Ectodermal cell (in vitro differentiated cells): ENCODE data around the gene HPCA.
A peak's percentile ranks its signal among the peaks of the same experiment; 100 is the strongest.

Experiments
- H3K27ac ChIP-seq: 2 replicates; pipeline ENCODE4 v1.7.0; 2013; ENCODE audit warnings: mild to moderate bottlenecking, low read depth, low read length; ENCODE audit not compliant: insufficient read depth, poor library complexity, severe bottlenecking
- H3K27me3 ChIP-seq: 2 replicates; pipeline ENCODE4 v1.7.0; 2013; ENCODE audit warnings: mild to moderate bottlenecking, low read length; ENCODE audit not compliant: insufficient read depth, control insufficient read depth, poor library complexity, severe bottlenecking
- H3K36me3 ChIP-seq: one replicate; pipeline ENCODE4 v1.7.0; 2013; ENCODE audit warnings: low read length; ENCODE audit not compliant: control insufficient read depth, insufficient read depth
- H3K4me1 ChIP-seq: one replicate; pipeline ENCODE4 v1.7.0; 2013; ENCODE audit warnings: low read length; ENCODE audit not compliant: control insufficient read depth, insufficient read depth
- H3K4me3 ChIP-seq: 2 replicates; pipeline ENCODE4 v1.7.0; 2013; ENCODE audit warnings: low read depth, low read length, control low read depth; ENCODE audit not compliant: insufficient read depth
- H3K9me3 ChIP-seq: 2 replicates; pipeline ENCODE4 v1.7.0; 2013; ENCODE audit warnings: mild to moderate bottlenecking, low read length, moderate library complexity; ENCODE audit not compliant: control insufficient read depth
- WGBS, 2 experiments: methylation state at CpG; one replicate each; pipeline ENCODE4 v1.1.7; 2013; ENCODE audit warnings: missing lambda C conversion rate in 2 of 2; 5-methylcytosine and 5-hydroxymethylcytosine counted together

Gene HPCA

GRCh38 chr1:32889731-32890278 lies 3.5 kb downstream of the HPCA start:
- Histone ChIP-seq H3K9me3 (no peaks in the 10 kb centered on the region), H3K4me1 (peaks cover 24% of the 10 kb centered on the region), H3K27me3 (peaks cover 48% of the 10 kb centered on the region), H3K4me3 (no peak overlapping the region), H3K27ac (no peak overlapping the region), H3K36me3 (no peaks in the 10 kb centered on the region)
- WGBS, 2 experiments: 88 to 90% methylated on average over 3 of the region's 3 CpGs

- no peaks in the 10 kb centered on the region for H3K9me3 ChIP-seq
- H3K27me3 ChIP-seq: peaks cover 40% of the 10 kb centered on the region
- H3K4me1 ChIP-seq: peaks cover 20% of the 10 kb centered on the region
- no peak overlapping the region for H3K4me3 ChIP-seq
- H3K36me3 ChIP-seq: no peaks in the 10 kb centered on the region
- WGBS, 2 experiments: 89 to 90% methylated on average over 7 of the region's 7 CpGs
- no peak overlapping the region for H3K27ac ChIP-seq
Measured at GRCh38 chr1:32890516-32891240, 4.4 kb downstream of the HPCA start.

- WGBS, 2 experiments: 94 to 98% methylated on average over 1 of the region's 1 CpG
- no peak overlapping the region for H3K27ac ChIP-seq
- H3K9me3 ChIP-seq: no peaks in the 10 kb centered on the region
- H3K4me3 ChIP-seq: no peak overlapping the region
- H3K27me3 ChIP-seq: peaks cover 34% of the 10 kb centered on the region
- H3K4me1 ChIP-seq: peaks cover 14% of the 10 kb centered on the region
- H3K36me3 ChIP-seq: no peaks in the 10 kb centered on the region
Measured at GRCh38 chr1:32891241-32891570, 4.9 kb downstream of the HPCA start.

GRCh38 chr1:32891630-32892029 lies 5.3 kb downstream of the HPCA start:
- no peak overlapping the region for H3K27ac ChIP-seq
- 94 to 95% methylated on average over 3 of the region's 3 CpGs for WGBS, 2 experiments
- no peak overlapping the region for H3K4me3 ChIP-seq
- no peaks in the 10 kb centered on the region for H3K36me3 ChIP-seq
- H3K4me1 ChIP-seq: peaks cover 14% of the 10 kb centered on the region
- peaks cover 30% of the 10 kb centered on the region for H3K27me3 ChIP-seq
- no peaks in the 10 kb centered on the region for H3K9me3 ChIP-seq

- WGBS, 2 experiments: 27 to 28% methylated on average over 49 of the region's 49 CpGs
- H3K27ac ChIP-seq: peak overlapping the region; percentile 12
- H3K4me1 ChIP-seq: peaks cover 14% of the 10 kb centered on the region
- no peaks in the 10 kb centered on the region for H3K9me3 ChIP-seq
- peaks cover 21% of the 10 kb centered on the region for H3K27me3 ChIP-seq
- H3K36me3 ChIP-seq: no peaks in the 10 kb centered on the region
- H3K4me3 ChIP-seq: peak overlapping the region; percentile 61
Measured at GRCh38 chr1:32892368-32893197, 6.3 kb downstream of the HPCA start.

- Histone ChIP-seq H3K9me3 (no peaks in the 10 kb centered on the region), H3K27me3 (peaks cover 14% of the 10 kb centered on the region), H3K27ac (peak overlapping the region; percentile 12), H3K36me3 (no peaks in the 10 kb centered on the region), H3K4me3 (peak overlapping the region; percentile 61), H3K4me1 (peaks cover 14% of the 10 kb centered on the region)
- WGBS, 2 experiments: 1% methylated on average over 58 of the region's 58 CpGs
Measured at GRCh38 chr1:32893198-32894018, 7.1 kb downstream of the HPCA start.

- H3K9me3 ChIP-seq: no peaks in the 10 kb centered on the region
- peaks cover 14% of the 10 kb centered on the region for H3K4me1 ChIP-seq
- H3K27ac ChIP-seq: no peak overlapping the region
- WGBS, 2 experiments: 45 to 51% methylated on average over 6 to 8 of the region's 8 CpGs
- H3K36me3 ChIP-seq: no peaks in the 10 kb centered on the region
- peak overlapping the region; percentile 61 for H3K4me3 ChIP-seq
- peaks cover 18% of the 10 kb centered on the region for H3K27me3 ChIP-seq
Measured at GRCh38 chr1:32894019-32894600, 7.8 kb downstream of the HPCA start.

- H3K9me3 ChIP-seq: no peaks in the 10 kb centered on the region
- H3K4me1 ChIP-seq: peaks cover 14% of the 10 kb centered on the region
- H3K4me3 ChIP-seq: no peak overlapping the region
- peaks cover 24% of the 10 kb centered on the region for H3K27me3 ChIP-seq
- H3K36me3 ChIP-seq: no peaks in the 10 kb centered on the region
- WGBS, 2 experiments: 69 to 74% methylated on average over 6 of the region's 6 CpGs
- no peak overlapping the region for H3K27ac ChIP-seq
Measured at GRCh38 chr1:32894681-32895080, 8.4 kb downstream of the HPCA start.

GRCh38 chr1:32895325-32896215 lies 9.3 kb downstream of the HPCA start:
- no peaks in the 10 kb centered on the region for H3K9me3 ChIP-seq
- H3K4me3 ChIP-seq: no peak overlapping the region
- H3K4me1 ChIP-seq: peaks cover 14% of the 10 kb centered on the region
- peaks cover 33% of the 10 kb centered on the region for H3K27me3 ChIP-seq
- H3K36me3 ChIP-seq: no peaks in the 10 kb centered on the region
- H3K27ac ChIP-seq: no peak overlapping the region
- 90 to 94% methylated on average over 26 of the region's 26 CpGs for WGBS, 2 experiments
